Left lung (tissue), 10 donors: ENCODE results near the gene LRRC8B. TPM values are rescaled to one million over a fixed set of nuclear protein-coding genes. Genes with fewer than 3 reads are reported as not detected.
A peak's percentile ranks its signal among the peaks of the same experiment; 100 is the strongest.

Experiments used
- ATAC-seq: fragments of 200-7000 bp; cut with Tn5 transposase; one replicate; pipeline ENCODE4 v1.9.1; 2020; ENCODE audit warnings: moderate library complexity
- DNase-seq, 4 donors: peaks; one replicate each; pipeline ENCODE4 v3.0.0-alpha.2; 2013 to 2020
- H3K27ac ChIP-seq, 2 donors: fragments of 200-600 bp; sonication (generic) in 1 of 2; one replicate each; pipeline versions ENCODE4 v1.5.0 to v1.8.0; 2020 to 2021
- H3K27me3 ChIP-seq, 2 donors: fragments of 200-600 bp; sonication (generic) in 1 of 2; one replicate each; pipeline versions ENCODE4 v1.5.0 to v1.8.0; 2020 to 2021
- H3K36me3 ChIP-seq, 2 donors: fragments of 200-600 bp; sonication (generic) in 1 of 2; one replicate each; pipeline versions ENCODE4 v1.5.0 to v1.8.0; 2020 to 2021
- H3K4me1 ChIP-seq, 2 donors: fragments of 200-600 bp; one replicate each; pipeline ENCODE4 v1.8.0; 2021
- H3K4me3 ChIP-seq, 2 donors: fragments of 200-600 bp; sonication (generic) in 1 of 2; one replicate each; pipeline versions ENCODE4 v1.5.0 to v1.8.0; 2020 to 2021; ENCODE audit warnings: mild to moderate bottlenecking in 1 of 2
- H3K9me3 ChIP-seq, 2 donors: fragments of 200-600 bp; sonication (generic) in 1 of 2; one replicate each; pipeline versions ENCODE4 v1.5.0 to v1.8.0; 2020 to 2021
- intact Hi-C, 2 donors: fragments of 100-400 bp; cut with DNase I; formaldehyde crosslinking; loops; one replicate each; pipeline versions ENCODE4 v1.11.2 to v1.14.2; 2022
- polyA plus RNA-seq, 6 donors: library from polyadenylated mRNA; unstranded; fragments of 120-200 nt; gene quantifications; one replicate each; pipeline ENCODE4 v1.2.1, GENCODE V29; 2013; ENCODE audit not compliant: insufficient read length in 6 of 6
- total RNA-seq, 2 donors: library from RNA; stranded (reverse); fragmentation: NEBNext Ultra II Directional; extraction: Animal tissue kit (Norgen Biotek cat#: 25700); gene quantifications; one replicate each; pipeline ENCODE4 v1.2.1, GENCODE V29; 2021
- TF ChIP-seq, protein P1 (sequence below), 2 donors: fragments of 200-600 bp; sonication (generic) in 1 of 2; IDR thresholded peaks; one replicate each; pipeline versions ENCODE4 v1.5.0 to v1.8.0; 2021; ENCODE audit warnings: antibody characterized with exemption in 2 of 2
- donor health status: DM: no; HTN: yes; CAD: no.
- donor health status: DM: no; HTN: no; CAD: no.

Gene LRRC8B
- total and polyA plus RNA-seq, 8 donors = 8.9 to 22.5 (median 10.4) TPM

DNA sequence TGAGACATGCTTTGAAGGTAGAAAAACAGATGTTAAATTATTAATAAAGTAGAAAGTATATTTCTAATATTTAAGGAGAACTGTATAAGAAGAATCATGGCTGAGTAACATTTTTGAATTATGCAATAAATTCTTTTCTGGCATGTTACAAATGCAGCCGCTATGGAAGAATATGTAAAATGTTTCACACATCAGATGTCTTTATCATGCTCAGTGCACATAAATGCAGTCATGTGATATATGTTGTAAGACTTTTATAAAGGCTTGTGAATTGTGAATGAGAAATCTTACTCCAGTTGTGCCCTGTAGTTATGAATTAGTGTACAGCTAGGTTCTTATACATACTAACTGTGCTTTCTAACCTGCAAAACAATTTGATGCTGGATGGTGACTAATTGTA lies 53.5 kb downstream of the LRRC8B start:
- intact Hi-C loops = no loop called here
- Histone ChIP-seq H3K9me3 (no peaks in the 10 kb centered on the region), H3K27me3 (no peaks in the 10 kb centered on the region), H3K36me3 (peaks cover 0 to 15% of the 10 kb centered on the region in 2 donors), H3K4me3 (no peak overlapping the region), H3K4me1 (no peaks in the 10 kb centered on the region), H3K27ac (no peak overlapping the region)
- ATAC-seq (no peak), DNase-seq (no peak)
- TF ChIP-seq, protein P1, sequence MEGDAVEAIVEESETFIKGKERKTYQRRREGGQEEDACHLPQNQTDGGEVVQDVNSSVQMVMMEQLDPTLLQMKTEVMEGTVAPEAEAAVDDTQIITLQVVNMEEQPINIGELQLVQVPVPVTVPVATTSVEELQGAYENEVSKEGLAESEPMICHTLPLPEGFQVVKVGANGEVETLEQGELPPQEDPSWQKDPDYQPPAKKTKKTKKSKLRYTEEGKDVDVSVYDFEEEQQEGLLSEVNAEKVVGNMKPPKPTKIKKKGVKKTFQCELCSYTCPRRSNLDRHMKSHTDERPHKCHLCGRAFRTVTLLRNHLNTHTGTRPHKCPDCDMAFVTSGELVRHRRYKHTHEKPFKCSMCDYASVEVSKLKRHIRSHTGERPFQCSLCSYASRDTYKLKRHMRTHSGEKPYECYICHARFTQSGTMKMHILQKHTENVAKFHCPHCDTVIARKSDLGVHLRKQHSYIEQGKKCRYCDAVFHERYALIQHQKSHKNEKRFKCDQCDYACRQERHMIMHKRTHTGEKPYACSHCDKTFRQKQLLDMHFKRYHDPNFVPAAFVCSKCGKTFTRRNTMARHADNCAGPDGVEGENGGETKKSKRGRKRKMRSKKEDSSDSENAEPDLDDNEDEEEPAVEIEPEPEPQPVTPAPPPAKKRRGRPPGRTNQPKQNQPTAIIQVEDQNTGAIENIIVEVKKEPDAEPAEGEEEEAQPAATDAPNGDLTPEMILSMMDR (IDR thresholded peaks at IDR 0.05) = no peak

DNA sequence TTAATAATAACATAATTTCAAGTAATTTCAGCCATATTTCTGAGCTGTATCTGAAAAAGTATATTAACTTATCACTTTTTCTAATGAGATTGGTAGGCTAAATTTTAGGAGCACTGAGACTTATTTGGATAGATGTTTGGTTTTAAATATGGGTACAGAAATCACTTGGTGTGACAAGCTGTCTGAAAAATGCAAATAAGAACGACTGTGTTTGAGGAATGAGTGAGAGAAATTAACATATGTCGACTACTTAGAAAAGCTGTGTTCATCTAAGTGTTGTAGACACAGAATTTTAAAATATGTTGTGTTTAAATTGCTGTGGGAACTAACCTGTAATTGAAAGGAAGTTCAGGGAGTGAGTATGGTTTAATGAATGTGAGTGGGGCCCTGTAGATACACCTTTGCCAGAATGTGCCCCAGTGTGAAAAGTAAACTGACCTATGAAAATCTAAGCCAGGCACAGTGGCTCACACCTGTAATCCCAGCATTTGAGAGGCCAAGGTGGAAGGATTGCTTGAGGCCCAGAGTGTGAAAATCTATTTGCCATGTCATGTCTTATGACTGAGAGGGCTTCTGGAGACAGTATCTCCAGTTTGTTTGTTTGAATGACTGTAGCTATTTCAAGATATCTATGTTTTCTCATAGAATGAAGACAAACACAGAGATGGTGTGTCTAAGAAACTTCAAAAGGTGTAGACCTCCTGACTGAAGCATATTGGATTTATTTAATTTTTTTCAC lies 54.5 kb downstream of the LRRC8B start:
- Histone ChIP-seq H3K27me3 (no peaks in the 10 kb centered on the region), H3K36me3 (peaks cover 0 to 24% of the 10 kb centered on the region in 2 donors), H3K4me3 (no peak overlapping the region), H3K27ac (no peak overlapping the region), H3K4me1 (no peaks in the 10 kb centered on the region), H3K9me3 (no peaks in the 10 kb centered on the region)
- TF ChIP-seq, protein P1 (IDR thresholded peaks at IDR 0.05) = no peak
- ATAC-seq (no peak), DNase-seq (no peak)
- intact Hi-C loops = no loop called here

DNA sequence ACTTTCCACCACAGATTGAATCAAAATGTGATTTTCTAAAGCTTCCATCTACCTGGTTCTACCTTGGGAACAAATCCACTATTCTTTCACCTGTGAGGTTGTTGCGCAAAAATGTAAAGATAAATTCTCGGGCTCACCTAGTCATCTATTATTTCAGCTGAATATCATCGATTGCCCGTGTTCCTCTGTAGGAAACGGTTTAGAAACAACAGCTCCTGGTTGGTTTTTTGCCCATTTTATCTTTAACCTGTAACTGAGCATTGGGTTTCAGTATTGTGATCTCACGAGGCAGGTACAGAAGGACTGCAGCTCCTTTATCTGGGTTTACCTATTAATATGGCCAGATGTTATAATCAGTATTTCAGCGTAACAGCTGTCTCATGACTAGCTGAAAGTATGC lies 55.4 kb downstream of the LRRC8B start:
- H3K4me1 ChIP-seq = no peaks in the 10 kb centered on the region
- no peaks in the 10 kb centered on the region for H3K9me3 ChIP-seq
- no peak for ATAC-seq
- TF ChIP-seq, protein P1 (IDR thresholded peaks at IDR 0.05) = no peak
- no peaks in the 10 kb centered on the region for H3K27me3 ChIP-seq
- DNase-seq = no peak
- peaks cover 0 to 24% of the 10 kb centered on the region in 2 donors for H3K36me3 ChIP-seq
- intact Hi-C loops = no loop called here
- H3K4me3 ChIP-seq = no peak overlapping the region
- no peak overlapping the region for H3K27ac ChIP-seq

DNA sequence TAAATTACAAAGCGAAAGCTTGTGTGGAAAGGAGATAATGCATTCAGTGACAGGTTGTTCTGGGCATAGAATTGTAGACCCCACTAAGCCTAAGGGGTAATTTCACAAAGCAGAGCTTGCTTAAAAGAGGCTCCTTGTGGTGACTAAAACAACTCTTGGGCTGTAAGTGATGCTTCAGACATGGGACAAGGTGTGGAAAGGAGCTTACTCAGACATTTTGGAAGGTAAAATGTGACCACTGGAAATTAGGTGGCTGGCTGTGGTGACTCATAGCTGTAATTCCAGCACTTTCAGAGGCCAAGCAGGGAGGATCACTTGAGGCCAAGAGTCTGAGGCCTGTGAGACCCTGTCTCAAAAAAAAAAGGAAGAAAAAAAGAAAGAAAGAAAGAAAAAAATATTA lies 57.2 kb downstream of the LRRC8B start:
- TF ChIP-seq, protein P1 (IDR thresholded peaks at IDR 0.05) = no peak
- intact Hi-C loops = no loop called here
- no peaks in the 10 kb centered on the region for H3K27me3 ChIP-seq
- H3K27ac ChIP-seq = no peak overlapping the region
- no peak for DNase-seq
- H3K9me3 ChIP-seq = no peaks in the 10 kb centered on the region
- H3K4me3 ChIP-seq = no peak overlapping the region
- peaks cover 0 to 24% of the 10 kb centered on the region in 2 donors for H3K36me3 ChIP-seq
- H3K4me1 ChIP-seq = no peaks in the 10 kb centered on the region
- ATAC-seq = peak; percentile 65

DNA sequence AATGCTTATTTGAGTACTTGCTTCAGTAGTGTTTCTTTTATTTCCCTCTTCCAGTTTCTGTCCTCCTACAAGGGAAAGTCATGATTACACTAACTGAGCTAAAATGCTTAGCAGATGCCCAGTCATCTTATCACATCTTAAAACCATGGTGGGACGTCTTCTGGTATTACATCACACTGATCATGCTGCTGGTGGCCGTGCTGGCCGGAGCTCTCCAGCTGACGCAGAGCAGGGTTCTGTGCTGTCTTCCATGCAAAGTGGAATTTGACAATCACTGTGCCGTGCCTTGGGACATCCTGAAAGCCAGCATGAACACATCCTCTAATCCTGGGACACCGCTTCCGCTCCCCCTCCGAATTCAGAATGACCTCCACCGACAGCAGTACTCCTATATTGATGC lies 57.9 kb downstream of the LRRC8B start:
- DNase-seq (no peak), ATAC-seq (no peak)
- intact Hi-C loops = no loop called here
- H3K36me3 ChIP-seq = peaks cover 0 to 24% of the 10 kb centered on the region in 2 donors
- no peaks in the 10 kb centered on the region for H3K4me1 ChIP-seq
- TF ChIP-seq, protein P1 (IDR thresholded peaks at IDR 0.05) = no peak
- no peaks in the 10 kb centered on the region for H3K9me3 ChIP-seq
- no peak overlapping the region for H3K27ac ChIP-seq
- H3K4me3 ChIP-seq = no peak overlapping the region
- no peaks in the 10 kb centered on the region for H3K27me3 ChIP-seq
